ENCODE measurements around the gene TSPAN9. TPM values are rescaled to one million over a fixed set of nuclear protein-coding genes. Genes with fewer than 3 reads are reported as not detected.

The TSPAN9 gene
- total RNA-seq, 3 donors from 2014 or later = 16.8 to 44.9 (median 36.9) TPM

- H3K4me1 ChIP-seq = no peaks in the 10 kb centered on the region
- H3K27me3 ChIP-seq = no peaks in the 10 kb centered on the region
- DNase-seq (ENCODE audit: low spot score in 2 of 2) = no peak
- intact Hi-C loops (cut with DNase I; ENCODE audit: low total_unique reads) = loop anchor here (2.0 to 10.0 kb wide), 2 partner anchors 49 to 79 kb away; no protein-coding TSS in a partner anchor
- no peaks in the 10 kb centered on the region for H3K9me3 ChIP-seq
- no peak overlapping the region for H3K27ac ChIP-seq
- H3K36me3 ChIP-seq = no peaks in the 10 kb centered on the region
- TF ChIP-seq POLR2A (IDR thresholded peaks at IDR 0.05) (no peak), POLR2AphosphoS5 (IDR thresholded peaks at IDR 0.05) (no peak), CTCF (IDR thresholded peaks at IDR 0.05) (no peak)
- H3K4me3 ChIP-seq = no peak overlapping the region
Observed at GRCh38 chr12:3263939-3264922, 187.1 kb downstream of the TSPAN9 start.

- Histone ChIP-seq H3K36me3 (no peaks in the 10 kb centered on the region), H3K27me3 (no peaks in the 10 kb centered on the region), H3K4me3 (no peak overlapping the region), H3K27ac (no peak overlapping the region), H3K9me3 (no peaks in the 10 kb centered on the region), H3K4me1 (no peaks in the 10 kb centered on the region)
- intact Hi-C loops (cut with DNase I; ENCODE audit: low total_unique reads) = loop anchor here (2.0 to 10.0 kb wide), 2 partner anchors 51 to 77 kb away; no protein-coding TSS in a partner anchor
- no peak for DNase-seq (ENCODE audit: low spot score in 2 of 2)
- TF ChIP-seq POLR2A (IDR thresholded peaks at IDR 0.05) (no peak), CTCF (IDR thresholded peaks at IDR 0.05) (no peak), POLR2AphosphoS5 (IDR thresholded peaks at IDR 0.05) (no peak)
Observed at GRCh38 chr12:3265406-3265805, 188.2 kb downstream of the TSPAN9 start.

GRCh38 chr12:3266638-3267037, 189.5 kb downstream of the TSPAN9 start:
- Histone ChIP-seq H3K4me1 (no peaks in the 10 kb centered on the region), H3K4me3 (no peak overlapping the region), H3K27ac (no peak overlapping the region), H3K36me3 (no peaks in the 10 kb centered on the region), H3K27me3 (no peaks in the 10 kb centered on the region), H3K9me3 (no peaks in the 10 kb centered on the region)
- intact Hi-C loops (cut with DNase I; ENCODE audit: low total_unique reads) = loop anchor here (10.0 kb wide), 1 partner anchor 52 kb away; no protein-coding TSS in a partner anchor
- no peak for DNase-seq (ENCODE audit: low spot score in 2 of 2)
- no peak for TF ChIP-seq POLR2AphosphoS5 (IDR thresholded peaks at IDR 0.05)
- no peak for TF ChIP-seq POLR2A (IDR thresholded peaks at IDR 0.05)
- TF ChIP-seq CTCF (IDR thresholded peaks at IDR 0.05) = no peak

GRCh38 chr12:3267690-3268089, 190.5 kb downstream of the TSPAN9 start:
- no peaks in the 10 kb centered on the region for H3K36me3 ChIP-seq
- intact Hi-C loops (cut with DNase I; ENCODE audit: low total_unique reads) = loop anchor here (10.0 kb wide), 1 partner anchor 53 kb away; no protein-coding TSS in a partner anchor
- H3K27ac ChIP-seq = no peak overlapping the region
- no peaks in the 10 kb centered on the region for H3K4me1 ChIP-seq
- H3K9me3 ChIP-seq = no peaks in the 10 kb centered on the region
- no peak overlapping the region for H3K4me3 ChIP-seq
- DNase-seq (ENCODE audit: low spot score in 2 of 2) = no peak
- TF ChIP-seq CTCF (IDR thresholded peaks at IDR 0.05) = no peak
- H3K27me3 ChIP-seq = no peaks in the 10 kb centered on the region

GRCh38 chr12:3269594-3269993, 192.4 kb downstream of the TSPAN9 start:
- H3K4me1 ChIP-seq = no peaks in the 10 kb centered on the region
- no peaks in the 10 kb centered on the region for H3K27me3 ChIP-seq
- no peaks in the 10 kb centered on the region for H3K36me3 ChIP-seq
- H3K4me3 ChIP-seq = no peak overlapping the region
- no peaks in the 10 kb centered on the region for H3K9me3 ChIP-seq
- no peak for DNase-seq (ENCODE audit: low spot score in 2 of 2)
- H3K27ac ChIP-seq = no peak overlapping the region
- no peak for TF ChIP-seq POLR2AphosphoS5 (IDR thresholded peaks at IDR 0.05)
- TF ChIP-seq POLR2A (IDR thresholded peaks at IDR 0.05) = no peak
- TF ChIP-seq CTCF (IDR thresholded peaks at IDR 0.05) = no peak
- intact Hi-C loops (cut with DNase I; ENCODE audit: low total_unique reads) = loop anchor here (10.0 kb wide), 1 partner anchor 55 kb away; no protein-coding TSS in a partner anchor
